ENCODE data around the gene EPB41. TPM values are rescaled to one million over a fixed set of nuclear protein-coding genes. Genes with fewer than 3 reads are reported as not detected.

Gene EPB41
- total and polyA plus RNA-seq, 2 of the 8 experiments (the other 6 are each of a cell fraction or from before 2014, with no cell fraction given): 36.7 to 109 TPM

DNA sequence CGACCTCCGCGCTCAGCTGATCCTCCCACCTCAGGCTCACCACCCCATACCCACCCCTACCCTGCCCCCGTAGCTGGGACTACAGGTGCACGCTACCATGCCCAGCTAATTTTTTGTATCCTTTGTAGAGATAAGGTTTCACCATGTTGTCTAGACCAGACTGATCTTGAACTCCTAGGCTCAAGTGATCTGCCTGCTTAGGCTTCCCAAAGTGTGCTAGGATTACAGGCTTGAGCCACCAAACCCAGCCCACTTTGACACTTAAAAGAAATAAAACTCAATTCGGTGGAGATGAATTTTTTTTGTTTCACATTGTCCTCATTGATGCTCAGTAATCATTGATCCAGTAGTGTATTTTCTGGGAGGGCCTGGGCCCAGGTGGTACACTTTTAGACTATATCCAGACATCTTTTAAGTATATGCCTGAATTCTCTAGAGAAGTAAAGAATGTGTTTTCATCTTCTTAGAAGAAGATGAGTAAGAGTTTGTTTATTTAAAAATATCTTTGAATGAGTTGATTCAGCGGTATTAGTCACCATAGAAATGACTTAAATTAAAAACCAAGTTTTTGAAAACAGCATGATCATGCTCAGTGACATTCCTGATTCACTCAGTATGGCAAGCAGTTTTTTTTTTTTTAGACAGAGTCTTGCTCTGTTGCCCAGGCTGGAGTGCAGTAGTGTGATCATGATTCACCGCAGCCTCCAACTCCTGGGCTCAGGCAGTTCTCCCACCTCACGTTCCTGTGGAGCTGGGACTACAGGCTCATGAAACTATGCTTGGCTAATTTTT, 57.8 kb downstream of the EPB41 start (continued):
- TF ChIP-seq HDAC2 (IDR thresholded peaks at IDR 0.05; ENCODE audit: borderline replicate concordance in 1 of 2, low read depth in 2 of 2, low read length in 2 of 2) (no peak), MAFK (IDR thresholded peaks at IDR 0.05; ENCODE audit: low read depth, low read length) (no peak), POU5F1 (IDR thresholded peaks at IDR 0.05; ENCODE audit: low read depth, low read length) (no peak), JUND (IDR thresholded peaks at IDR 0.05; ENCODE audit: low read length) (no peak), RXRA (IDR thresholded peaks at IDR 0.05; ENCODE audit: insufficient read depth, low read depth, low read length) (no peak)
